Measurements from ENCODE around the gene CLCF1.

DNA sequence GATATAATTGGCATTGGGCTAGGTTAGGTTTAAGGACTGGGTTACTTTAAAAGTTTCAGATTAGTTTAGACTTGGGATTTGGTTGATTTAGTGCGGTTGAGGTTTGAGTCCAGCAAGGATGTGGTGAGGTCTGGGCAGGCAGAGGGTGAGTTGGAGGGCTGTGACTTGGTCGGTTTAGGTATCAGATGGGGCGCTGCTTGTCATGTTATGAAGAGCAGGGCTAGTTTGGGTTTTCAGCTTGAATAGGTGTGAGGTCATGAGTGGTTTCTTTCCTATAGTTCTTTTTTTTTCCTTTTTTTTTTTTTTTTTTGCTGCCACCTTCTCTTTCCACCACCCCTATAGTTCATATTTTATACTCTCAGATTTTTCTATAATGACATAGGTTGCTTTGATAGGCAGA lies 4.8 kb downstream of the CLCF1 start:
- TF ChIP-seq, protein P1, sequence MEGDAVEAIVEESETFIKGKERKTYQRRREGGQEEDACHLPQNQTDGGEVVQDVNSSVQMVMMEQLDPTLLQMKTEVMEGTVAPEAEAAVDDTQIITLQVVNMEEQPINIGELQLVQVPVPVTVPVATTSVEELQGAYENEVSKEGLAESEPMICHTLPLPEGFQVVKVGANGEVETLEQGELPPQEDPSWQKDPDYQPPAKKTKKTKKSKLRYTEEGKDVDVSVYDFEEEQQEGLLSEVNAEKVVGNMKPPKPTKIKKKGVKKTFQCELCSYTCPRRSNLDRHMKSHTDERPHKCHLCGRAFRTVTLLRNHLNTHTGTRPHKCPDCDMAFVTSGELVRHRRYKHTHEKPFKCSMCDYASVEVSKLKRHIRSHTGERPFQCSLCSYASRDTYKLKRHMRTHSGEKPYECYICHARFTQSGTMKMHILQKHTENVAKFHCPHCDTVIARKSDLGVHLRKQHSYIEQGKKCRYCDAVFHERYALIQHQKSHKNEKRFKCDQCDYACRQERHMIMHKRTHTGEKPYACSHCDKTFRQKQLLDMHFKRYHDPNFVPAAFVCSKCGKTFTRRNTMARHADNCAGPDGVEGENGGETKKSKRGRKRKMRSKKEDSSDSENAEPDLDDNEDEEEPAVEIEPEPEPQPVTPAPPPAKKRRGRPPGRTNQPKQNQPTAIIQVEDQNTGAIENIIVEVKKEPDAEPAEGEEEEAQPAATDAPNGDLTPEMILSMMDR (optimal IDR thresholded peaks at IDR 0.05 in 1 of 3, IDR thresholded peaks at IDR 0.05 in 1 of 3, conservative IDR thresholded peaks at IDR 0.05 in 1 of 3; ENCODE audit: extremely low read depth in 1 of 3, insufficient read depth in 2 of 3, low read length in 3 of 3): no peak
- TF ChIP-seq EZH2 (IDR thresholded peaks at IDR 0.05; ENCODE audit: low read length): no peak

All from keratinocyte (primary cell).